ENCODE measurements around the gene CFHR2. TPM values are rescaled to one million over a fixed set of nuclear protein-coding genes. Genes with fewer than 3 reads are reported as not detected.
A peak's percentile ranks its signal among the peaks of the same experiment; 100 is the strongest.
"Not testable (repeated sequence)": the region's sequence is repeated elsewhere in the genome, so short reads cannot be mapped to it uniquely, and the experiment has no call there.

Gene CFHR2
- total RNA-seq (2014; rRNA removed; shearing (Covaris generic)): not detected in 2 replicates

DNA sequence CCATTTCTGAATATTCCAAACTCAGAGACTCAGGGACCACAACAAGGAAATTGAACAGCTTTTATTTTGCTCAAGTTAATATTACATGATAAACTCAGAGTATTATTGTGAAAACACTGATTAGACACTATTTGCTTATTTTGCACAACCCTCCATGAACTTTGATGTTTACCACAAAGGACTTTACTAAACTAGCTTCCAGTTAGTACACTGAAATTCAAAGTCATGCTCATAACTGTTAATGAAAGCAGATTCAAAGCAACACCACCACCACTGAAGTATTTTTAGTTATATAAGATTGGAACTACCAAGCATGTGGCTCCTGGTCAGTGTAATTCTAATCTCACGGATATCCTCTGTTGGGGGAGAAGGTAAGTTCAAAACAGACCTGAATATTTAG is at the start of gene CFHR2:
TSS of gene CFHR2 (plus strand) at position 171 of the 400 bp plus-strand sequence. CDS start at position 314, 143 bp downstream.
- DNase-seq (ENCODE audit: low read depth): not testable (repeated sequence)

DNA sequence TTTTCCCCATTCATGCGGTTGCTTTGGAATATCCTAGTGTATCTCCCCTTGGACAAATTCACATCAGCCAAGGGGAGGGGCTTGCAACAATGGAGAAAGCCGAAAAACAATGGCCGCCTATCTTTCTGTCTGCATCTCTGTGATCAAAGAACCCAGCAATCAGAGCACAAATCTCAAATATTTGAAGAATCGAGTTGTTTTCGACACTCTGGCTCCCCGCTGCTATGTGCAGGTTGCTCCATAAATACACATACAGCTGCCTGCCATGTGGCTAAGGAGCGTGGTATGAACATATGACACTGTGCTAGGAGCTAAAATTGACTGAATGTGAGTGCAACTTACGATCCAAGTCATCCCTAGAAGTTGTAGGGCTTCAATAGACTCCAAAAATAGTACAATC is 47.2 kb upstream of the CFHR2 start:
- DNase-seq (ENCODE audit: low read depth): no peak

DNA sequence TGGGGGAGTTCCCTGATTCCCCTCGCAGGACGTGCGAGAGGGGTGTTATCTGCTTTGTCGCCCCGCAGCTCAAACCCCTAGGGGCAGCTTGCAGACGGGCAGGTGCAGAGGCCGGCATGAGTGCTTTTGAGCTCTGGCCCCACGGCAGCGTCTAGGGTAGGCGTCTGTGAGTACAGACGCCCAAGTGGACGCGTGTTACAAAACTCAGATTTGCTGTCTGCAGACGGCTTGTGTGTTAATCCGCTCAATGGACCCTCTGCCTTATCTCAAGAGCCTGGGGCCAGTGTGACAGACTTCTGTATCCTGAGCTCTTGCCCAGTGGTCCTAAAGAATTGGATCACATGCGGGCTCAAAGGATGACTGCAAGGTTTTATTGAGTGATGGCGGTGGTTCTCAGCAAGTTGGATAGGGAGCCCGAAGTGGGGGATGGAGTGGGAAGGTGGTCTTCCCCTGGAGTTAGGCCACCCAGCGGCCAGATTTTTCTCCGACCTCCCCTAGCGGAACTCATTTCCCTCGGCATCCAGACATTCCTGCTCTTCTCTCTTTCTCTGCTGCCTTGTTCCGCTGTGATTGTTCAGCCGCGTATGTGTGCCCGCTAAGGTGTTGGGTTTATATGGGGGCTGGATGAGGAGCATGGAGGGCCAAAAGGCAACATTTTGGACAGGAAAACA is 46.2 kb upstream of the CFHR2 start:
- no peak for DNase-seq (ENCODE audit: low read depth)

DNA sequence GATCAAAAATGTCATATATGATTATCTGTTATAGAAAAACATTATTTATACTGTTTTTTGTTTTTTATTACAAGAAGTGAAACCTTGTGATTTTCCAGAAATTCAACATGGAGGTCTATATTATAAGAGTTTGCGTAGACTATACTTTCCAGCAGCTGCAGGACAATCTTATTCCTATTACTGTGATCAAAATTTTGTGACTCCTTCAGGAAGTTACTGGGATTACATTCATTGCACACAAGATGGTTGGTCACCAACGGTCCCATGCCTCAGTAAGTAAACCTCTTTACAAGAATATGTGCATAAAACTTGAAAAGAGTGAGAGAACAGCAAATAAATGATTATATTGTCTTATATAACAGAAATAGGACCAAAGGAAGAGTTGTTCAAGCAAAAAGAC is 41.2 kb upstream of the CFHR2 start:
- DNase-seq (ENCODE audit: low read depth): no peak

GRCh38 chr1:196910215-196910614 is 33.3 kb upstream of the CFHR2 start:
- DNase-seq (ENCODE audit: low read depth): peak; percentile 4

DNA sequence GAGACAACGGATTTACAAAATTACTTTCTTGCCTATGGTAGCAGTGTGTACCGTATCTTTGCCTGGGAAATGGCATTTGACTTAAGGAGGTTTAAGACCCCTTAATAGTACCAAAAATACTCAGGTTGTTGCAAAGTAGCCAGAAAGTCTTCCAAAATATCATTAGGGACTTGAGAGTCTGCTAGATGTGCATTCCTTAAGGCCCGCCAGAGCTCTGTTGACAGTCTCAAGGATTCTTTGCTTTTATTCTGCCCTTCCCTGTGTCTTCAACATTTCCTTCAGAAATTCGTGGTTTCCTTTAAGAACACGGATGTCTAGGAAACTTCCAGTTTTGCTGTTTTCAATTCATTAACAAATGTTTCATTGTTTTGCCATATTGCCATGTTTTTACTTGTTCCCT is 31.3 kb upstream of the CFHR2 start:
- not testable (repeated sequence) for DNase-seq (ENCODE audit: low read depth)

DNA sequence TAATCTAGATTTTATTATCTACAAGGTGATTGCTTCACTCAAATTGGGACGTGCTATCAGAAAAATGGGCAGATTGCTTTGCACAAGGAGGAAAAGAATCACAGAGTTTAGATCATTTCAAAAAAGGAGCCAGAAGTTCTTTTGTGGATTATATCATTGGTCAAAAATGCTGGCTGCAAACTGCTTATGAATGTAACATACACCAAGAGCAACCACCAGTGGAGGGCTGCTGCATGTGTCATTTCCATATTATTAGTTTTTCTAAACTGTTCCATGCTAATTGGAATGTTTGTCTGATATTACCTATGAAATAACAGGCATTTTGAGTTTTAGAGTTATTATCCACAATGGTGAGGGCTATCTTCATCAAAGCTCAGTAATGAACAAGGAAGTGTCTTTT is 16.7 kb upstream of the CFHR2 start:
- not testable (repeated sequence) for DNase-seq (ENCODE audit: low read depth)

DNA sequence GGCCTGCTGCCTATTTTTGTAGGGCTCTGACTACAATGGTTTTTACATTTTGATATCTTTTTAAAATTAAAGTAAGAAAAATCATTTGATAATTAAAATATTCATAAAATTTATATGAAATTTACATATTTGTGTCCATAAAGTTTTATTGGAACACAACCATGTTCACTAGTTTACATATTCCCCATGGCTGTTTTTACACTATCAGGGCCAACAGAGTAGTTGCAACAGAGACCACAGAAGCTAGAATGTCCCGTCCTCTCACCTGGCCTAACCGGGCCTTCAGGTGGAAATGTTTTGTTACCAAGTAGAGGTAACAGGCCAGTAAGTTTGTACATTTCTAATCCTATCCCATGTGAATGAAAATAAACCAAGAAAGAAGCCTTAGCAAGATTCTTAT is 10.7 kb upstream of the CFHR2 start:
- not testable (repeated sequence) for DNase-seq (ENCODE audit: low read depth)

DNA sequence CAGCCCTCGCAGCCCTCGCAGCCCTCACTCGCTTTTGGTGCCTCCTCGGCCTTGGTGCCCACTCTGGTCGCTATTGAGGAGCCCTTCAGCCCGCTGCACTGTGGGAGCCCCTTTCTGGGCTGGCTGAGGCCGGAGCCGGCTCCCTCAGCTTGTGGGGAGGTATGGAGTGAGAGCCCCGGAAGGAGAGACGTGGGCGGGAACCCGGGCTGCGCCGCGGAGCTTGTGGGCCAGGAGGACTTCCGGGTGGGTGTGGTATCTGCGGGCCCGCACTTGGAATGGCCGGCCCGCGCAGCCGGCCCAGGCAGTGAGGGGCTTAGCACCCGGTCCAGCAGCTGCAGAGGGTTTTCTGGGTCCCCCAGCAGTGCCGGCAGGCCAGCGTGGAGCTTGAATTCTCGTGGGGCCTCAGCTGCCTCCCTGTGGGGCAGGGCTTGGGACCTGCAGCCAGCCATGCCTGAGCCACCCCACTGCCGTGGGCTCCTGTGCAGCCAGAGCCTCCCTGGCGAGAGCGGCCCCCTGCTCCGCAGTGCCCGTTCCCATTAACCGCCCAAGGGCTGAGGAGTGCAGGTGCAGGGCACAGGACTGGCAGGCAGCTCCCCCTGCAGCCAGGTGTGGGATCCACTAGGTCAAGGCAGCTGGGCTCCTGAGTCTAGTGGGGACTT is 9.9 kb upstream of the CFHR2 start:
- DNase-seq (ENCODE audit: low read depth): peak; percentile 76

- not testable (repeated sequence) for DNase-seq (ENCODE audit: low read depth)
These were observed 2.1 kb upstream of the CFHR2 start for GRCh38 chr1:196941474-196941873.

DNA sequence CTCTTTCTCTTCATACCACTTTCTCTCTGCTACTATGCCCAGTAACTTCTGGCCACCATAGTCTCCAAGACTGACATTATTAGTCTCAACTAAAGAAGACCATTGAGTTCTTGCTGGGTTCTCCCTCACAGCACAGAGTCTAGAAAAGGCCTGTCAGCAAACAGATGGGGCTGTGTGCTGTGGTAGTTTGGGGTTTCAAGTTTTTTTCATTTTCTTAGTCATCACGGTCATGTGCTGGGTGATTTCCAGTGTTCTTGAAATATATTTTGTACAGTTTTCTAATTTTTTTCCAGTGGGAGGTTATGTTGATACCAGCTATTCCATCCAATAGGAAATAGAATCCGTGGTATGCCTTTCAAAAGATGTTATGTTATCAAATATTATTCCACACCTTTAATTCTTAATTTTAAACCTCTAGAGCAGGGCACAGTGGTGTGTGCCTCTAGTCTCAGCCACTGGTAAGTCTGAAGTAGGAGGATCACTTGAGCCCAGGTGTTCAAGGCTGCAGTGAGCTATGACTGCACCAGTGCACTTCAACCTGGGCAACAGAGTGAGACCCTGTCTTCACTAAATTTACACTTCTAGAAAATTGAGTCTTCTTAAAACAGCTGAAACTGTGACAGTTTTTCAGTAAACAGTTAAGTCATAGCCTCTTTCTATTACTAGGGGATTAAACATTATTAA is 8.3 kb downstream of the CFHR2 start:
- DNase-seq (ENCODE audit: low read depth): peak; percentile 3

GRCh38 chr1:196954778-196955177 is 11.2 kb downstream of the CFHR2 start:
- DNase-seq (ENCODE audit: low read depth): no peak

- DNase-seq (ENCODE audit: low read depth): no peak
These were observed 12.4 kb downstream of the CFHR2 start for GRCh38 chr1:196955926-196956325.

GRCh38 chr1:196960854-196961253 is 17.3 kb downstream of the CFHR2 start:
- no peak for DNase-seq (ENCODE audit: low read depth)

GRCh38 chr1:196970182-196970581 is 26.6 kb downstream of the CFHR2 start:
- DNase-seq (ENCODE audit: low read depth): no peak

DNA sequence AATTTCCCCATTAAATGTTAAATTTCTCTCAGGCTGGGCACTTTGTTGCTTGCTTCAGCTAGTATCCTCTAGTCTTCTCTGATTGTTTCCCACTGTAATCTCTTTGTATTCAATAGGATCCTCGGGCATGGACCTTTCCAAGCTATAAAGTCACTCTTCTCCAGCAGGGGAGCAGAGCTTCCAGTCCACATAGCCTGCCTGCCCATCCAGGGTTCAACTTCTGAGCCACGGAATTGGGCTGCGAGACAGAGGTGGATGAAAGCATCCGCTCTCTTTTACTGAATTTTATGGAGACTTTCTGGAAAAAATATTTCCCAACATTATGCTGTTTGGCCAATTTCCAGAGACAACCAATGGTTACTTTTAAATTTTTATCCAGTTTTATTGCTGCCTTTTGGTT is 32.7 kb downstream of the CFHR2 start:
- DNase-seq (ENCODE audit: low read depth): no peak

DNA sequence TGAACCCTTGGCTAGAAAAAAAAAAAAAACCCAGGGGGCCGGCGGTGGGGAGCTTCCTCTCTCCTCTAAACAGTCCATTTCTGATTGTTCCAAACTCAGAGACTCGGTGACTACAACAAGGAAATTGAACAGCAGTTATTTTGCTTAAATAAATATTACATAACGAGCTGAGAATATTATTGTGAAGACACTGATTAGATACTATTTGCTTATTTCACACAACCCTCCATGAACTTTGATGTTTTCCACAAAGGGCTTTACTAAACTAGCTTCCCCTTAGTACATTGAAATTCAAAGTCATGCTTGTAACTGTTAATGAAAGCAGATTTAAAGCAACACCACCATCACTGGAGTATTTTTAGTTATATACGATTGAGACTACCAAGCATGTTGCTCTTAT is 33.7 kb downstream of the CFHR2 start, which contains the start of gene CFHR5:
TSS of gene CFHR5 (plus strand) at position 279 of the 400 bp plus-strand sequence. CDS start at position 388, 109 bp downstream.
- DNase-seq (ENCODE audit: low read depth): no peak

GRCh38 chr1:196980859-196981258 is 37.3 kb downstream of the CFHR2 start:
- DNase-seq (ENCODE audit: low read depth): no peak

DNA sequence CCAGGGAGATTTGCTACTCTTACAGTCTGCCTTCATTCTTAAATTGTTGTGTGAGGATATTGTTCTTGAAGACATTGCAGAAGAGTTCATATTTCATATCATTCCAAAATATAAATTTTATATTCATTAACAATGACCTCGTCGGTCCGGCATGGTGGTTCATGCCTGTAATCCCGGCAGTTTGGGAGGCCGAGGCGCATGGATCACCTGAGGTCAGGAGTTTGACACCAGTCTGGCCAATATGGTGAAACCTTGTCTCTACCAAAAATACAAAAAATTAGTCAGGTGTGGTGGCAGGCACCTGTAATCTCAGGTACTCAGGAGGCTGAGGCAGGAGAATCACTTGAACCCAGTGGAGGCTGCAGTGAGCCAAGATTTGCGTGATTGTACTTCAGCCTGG is 38.7 kb downstream of the CFHR2 start:
- not testable (repeated sequence) for DNase-seq (ENCODE audit: low read depth)

DNA sequence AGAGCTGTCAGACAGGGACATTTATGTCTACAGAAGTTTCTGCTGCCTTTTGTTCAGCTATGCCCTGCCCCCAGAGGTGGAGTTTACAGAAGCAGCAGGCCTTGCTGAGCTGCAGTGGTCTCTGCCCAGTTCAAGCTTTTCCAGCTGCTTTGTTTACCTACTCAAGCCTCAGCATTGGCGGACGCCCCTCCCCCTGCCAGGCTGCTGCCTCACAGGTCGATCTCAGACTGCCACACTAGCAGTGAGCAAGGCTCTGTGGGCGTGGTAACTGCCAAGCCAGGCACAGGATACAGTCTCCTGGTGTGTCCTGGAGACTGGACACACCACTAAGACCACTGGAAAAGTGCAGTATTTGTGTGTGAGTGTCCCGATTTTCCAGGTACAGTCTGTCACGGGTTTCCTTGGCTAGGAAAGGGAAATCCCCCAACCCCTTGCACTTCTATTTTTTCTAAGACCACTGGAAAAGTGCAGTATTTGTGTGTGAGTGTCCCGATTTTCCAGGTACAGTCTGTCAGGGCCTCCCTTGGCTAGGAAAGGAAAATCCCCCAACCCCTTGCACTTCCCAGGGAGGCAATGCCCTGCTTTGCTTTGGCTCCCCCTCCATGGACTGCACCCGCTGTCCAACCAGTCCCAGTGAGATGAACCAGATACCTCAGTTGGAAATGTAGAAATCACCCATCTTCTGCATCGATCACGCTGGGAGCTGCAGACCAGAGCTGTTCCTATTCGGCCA is 48.5 kb downstream of the CFHR2 start:
- peak; percentile 55 for DNase-seq (ENCODE audit: low read depth)

GRCh38 chr1:196993916-196994315 is 50.4 kb downstream of the CFHR2 start:
- no peak for DNase-seq (ENCODE audit: low read depth)

DNA sequence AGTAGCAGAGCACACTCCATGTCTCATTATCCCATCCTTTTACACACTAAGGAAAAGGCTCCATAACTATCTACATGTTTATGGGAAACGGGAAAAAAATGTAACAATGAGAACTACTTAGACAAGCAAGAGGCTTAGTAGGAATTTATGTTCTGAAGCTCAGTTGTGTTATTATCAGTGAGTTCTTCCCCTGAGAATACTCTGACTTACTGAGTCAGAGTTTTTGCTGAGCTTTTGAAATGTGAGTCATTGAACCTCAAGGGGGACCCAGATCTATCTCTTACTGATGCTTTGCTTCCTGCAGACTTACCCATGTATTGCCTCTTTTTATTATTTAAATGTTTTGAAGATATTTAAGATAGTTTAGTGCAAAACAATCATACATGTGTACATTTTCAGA is 53.9 kb downstream of the CFHR2 start:
- peak; percentile 15 for DNase-seq (ENCODE audit: low read depth)
